Measurements from ENCODE around the gene RBM33.
"Not testable (repeated sequence)": the region's sequence is repeated elsewhere in the genome, so short reads cannot be mapped to it uniquely, and the experiment has no call there.

RBM33 gene

DNA sequence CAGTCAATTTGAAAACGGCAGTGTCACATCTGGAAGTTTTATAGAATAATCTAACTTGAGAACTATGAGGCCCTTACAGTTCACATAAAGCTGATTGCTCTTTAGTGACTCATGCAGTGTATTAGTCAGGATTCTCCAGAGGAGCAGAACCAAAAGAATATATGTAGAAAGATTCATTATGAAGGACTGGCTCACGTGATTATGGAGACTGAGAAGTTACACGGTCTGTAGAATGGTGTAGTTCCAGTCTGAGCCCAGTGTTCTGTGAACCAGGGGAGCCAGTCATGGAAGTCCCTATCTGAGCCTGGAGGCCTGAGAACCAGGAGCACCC lies 21.5 kb downstream of the RBM33 start:
- DNase-seq = no peak

DNA sequence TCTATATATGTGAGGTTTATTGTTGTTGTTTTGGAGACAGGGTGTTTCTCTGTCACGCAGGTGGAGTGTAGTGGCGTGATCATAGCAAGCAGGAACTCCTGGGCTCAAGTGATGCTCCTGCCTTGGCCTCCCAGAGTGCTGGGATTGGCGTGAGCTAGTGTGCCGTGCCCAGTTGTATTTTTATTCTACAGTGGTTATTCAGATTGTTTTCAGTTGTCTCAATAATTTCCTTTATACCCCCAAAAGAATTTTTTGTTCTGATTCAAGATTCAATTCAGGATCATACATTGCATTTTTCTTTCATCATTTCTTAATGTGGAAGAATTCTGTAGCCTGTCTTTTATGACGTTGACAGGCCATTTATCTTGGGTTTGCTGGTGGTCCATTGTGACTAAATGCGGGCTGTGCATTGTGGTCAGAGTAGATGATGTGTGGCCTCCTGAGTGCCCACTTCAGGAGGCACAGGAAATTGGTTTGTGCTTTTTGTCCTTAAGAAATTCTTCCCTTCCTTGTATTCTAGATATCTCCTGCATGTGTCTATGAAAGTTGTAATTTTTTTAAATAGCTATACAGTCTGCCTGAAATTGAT lies 22.9 kb downstream of the RBM33 start:
- DNase-seq = no peak

DNA sequence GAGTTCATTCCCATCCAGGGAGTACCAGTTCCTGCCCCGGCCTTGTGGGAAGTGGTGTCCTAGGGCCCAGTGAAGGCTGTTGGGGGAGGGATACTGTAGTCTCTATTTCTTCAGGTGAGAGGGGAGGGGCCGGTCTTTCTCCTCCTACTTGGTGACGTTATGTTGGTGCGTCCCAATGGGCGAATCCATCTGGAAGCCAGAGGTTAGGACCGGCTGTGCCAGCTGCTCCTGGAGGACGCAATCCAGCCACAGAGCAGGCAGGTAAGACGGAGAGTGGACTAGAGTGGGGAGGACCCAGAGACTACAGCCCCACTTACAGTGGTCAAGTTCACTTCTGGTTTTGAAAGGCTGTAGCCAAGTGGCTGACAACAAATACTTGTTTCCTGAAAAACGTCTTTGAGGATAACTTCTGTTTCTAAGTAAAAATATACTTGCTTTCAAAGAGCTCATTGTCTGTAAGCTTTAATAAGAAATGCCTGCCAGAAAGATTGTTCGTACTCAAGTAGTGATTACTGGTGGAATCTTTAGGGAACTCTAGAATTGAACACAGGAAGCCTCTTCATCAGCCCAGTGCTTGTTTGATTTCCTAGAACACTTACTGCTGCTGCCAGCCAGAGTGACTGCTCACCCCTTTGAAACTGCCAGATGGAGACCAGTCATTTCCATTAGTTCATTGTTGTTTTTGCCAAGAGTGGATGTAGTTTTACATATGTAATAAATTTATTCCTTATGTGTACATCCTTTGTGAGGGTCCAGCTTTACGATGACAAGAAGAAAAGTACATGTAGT lies 25.4 kb downstream of the RBM33 start:
- no peak for DNase-seq

DNA sequence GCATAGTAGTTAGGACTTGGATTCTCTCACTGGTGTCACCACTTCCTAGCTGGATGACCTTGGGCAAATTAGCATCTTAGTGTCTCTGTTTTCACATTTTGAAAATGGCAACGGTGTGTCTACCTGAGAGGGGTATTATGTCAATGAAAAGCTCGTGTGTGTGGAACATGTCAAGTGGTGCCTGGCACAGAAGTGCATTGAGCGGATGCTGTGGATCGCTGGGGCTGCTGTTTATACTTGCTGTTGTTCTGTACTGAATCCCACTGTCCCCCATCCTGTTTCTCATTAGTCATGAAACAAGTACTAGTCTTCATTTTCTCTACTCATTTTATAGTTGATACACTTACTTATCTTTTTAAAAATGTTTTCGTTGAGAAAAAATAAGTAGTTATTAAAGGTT lies 26.1 kb downstream of the RBM33 start:
- DNase-seq = peak; percentile 38

DNA sequence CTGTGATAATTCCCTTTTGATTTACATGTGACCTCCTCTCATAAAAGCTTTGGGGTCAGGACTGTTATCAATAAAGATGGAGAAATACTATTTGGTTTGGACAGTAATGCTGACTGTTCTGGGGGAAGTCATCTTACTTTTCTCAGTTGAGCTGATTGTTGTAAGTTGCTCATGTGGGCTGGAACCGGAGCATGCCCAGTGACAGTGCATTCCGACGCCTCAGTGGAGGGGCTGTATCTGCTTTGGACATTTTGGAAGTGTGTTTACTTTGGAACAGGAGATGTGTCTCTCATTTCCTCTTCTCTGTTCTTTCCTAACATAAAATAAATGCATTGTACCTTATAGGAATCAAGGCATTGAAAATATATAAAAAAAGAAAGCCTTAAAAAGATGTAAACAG lies 30.1 kb downstream of the RBM33 start:
- DNase-seq = no peak

DNA sequence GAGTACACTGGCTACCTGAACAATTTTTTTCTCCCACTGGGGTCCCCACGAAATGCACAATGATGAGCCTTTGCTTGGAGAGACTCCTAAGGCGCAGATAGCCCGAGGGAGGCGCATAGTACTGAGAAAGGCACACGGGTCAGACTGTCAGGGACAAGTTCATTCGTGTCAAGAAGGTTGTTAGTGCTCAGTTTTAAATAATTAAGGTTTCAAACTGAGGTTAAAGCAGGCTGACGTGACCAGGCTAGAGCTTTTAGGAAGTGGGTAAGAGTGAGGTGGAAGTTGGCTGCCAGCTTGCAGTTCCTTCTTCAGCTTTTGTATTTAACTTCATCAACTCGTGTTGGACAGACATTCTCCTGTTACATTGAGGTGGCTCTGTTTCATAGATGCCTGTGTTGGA lies 31.6 kb downstream of the RBM33 start:
- no peak for DNase-seq

- DNase-seq = no peak
Measured at GRCh38 chr7:155677688-155678087, 33.2 kb downstream of the RBM33 start.

DNA sequence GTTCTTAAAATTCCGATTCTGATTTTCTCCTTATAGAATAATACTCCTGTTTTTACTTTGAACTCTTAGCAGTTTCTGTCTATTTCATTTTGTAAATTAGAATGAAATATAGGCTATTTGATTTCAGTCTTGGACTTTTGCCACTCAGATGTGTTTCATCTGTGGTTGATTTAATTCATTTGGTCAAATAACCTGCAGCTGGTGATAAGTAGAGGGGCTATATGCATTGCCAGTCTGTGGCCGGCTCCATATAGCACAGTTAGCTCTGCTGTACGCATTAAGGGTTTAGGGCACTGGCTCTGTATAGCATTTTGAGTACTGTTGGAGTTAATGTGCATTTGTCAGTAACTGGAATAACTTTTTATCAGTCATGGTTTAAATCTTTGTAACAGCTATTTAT lies 35.7 kb downstream of the RBM33 start:
- no peak for DNase-seq

- DNase-seq = no peak
Measured at GRCh38 chr7:155680864-155681263, 36.4 kb downstream of the RBM33 start.

DNA sequence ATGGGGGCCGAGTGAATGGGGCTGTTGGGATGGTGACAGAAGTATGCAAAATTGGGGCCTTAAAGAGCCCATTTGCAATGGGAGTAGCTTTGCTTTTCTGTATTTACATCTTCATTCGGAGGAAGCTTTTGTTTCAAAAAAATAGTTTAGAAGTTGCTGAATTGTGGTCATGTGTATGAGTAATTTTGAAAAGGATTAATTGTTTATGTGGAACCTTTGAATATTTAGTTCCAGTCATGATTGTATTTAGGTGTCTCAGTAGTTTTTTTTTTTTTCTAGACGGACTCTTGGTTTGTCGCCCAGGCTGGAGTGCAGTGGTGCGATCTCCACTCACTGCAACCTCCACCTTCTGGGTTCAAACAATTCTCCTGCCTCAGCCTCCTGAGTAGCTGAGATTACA lies 37.2 kb downstream of the RBM33 start:
- no peak for DNase-seq

- DNase-seq = no peak
Measured at GRCh38 chr7:155682484-155682883, 38.0 kb downstream of the RBM33 start.

- no peak for DNase-seq
Measured at GRCh38 chr7:155683098-155683497, 38.6 kb downstream of the RBM33 start.

DNA sequence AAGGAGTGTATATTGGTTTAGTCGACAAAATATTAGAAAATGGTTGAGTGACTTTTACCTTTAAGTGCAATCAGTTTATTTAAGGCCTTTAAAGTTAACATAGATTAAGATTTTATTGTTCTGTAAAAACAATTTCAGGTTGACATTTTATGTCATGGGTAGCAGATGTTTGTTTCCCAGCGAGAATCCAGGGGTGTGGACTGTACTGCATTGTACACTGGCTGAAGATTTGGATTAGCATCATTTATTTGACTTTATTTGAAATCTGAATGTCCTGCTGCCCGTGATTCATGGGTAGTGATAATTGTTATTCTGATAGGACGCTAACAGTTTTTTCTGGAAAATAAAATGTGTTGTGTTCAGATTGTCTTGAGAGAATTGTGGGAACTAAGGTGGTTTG lies 39.3 kb downstream of the RBM33 start:
- no peak for DNase-seq

DNA sequence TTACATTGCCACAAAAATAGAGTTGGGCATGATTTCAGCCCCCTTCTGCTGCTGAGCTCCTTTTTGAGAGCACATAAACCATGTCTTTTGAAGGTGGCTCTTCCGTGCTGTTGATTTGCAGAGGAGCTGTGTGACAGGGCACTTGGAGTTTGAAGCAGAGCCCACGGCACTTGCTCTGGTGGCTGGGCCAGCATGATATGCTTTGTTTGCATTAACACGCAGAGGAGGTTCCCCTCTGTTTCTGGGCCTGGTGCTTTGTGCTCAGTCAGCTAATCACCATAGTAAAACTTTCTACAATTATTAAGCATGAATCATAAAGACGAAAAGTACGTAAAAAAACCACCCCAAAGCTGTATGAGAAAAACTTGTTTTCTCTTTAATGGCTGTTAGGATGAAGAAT lies 40.1 kb downstream of the RBM33 start:
- no peak for DNase-seq

GRCh38 chr7:155685070-155685790 lies 40.8 kb downstream of the RBM33 start:
- DNase-seq = no peak

DNA sequence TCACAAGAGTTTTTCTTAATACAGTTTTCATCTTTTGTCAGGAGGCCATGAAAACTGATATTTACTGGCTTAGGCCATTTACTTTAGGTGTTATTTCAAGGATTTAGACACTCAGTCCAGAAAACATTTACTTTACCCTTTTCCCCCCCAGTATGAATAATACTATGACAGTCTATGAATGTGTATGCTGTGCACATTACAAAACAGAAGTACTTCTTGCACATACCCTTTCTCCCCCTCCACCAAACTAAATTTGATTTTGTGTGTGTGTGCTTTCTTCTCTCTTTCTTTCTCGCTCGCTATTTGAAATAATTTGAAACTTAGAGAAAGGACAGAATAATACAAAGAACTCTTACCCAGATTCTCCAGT lies 41.3 kb downstream of the RBM33 start:
- no peak for DNase-seq

GRCh38 chr7:155686620-155687324 lies 42.3 kb downstream of the RBM33 start:
- DNase-seq = not testable (repeated sequence)

GRCh38 chr7:155688237-155688636 lies 43.8 kb downstream of the RBM33 start:
- not testable (repeated sequence) for DNase-seq

- not testable (repeated sequence) for DNase-seq
Measured at GRCh38 chr7:155690655-155691054, 46.2 kb downstream of the RBM33 start.

DNA sequence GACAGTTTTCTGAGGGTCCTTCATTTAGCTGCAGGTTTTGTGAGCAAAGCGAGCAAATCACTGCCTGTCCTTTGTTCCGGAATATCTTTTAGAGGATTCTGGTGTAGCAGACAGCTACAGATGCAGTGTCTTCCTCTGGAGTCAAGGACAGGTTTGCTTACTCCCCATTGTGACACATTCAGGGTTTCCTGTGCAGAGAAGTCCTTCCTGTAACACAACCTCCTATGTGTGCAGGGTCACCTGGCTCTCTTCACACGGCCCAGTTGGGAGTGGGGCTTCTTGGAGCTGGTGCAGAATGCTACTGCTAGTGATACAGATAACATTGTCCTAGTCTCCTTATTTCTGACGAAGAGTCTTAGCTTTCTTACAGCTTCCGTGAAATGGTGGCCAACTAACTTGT lies 47.9 kb downstream of the RBM33 start:
- no peak for DNase-seq

- DNase-seq = no peak
Measured at GRCh38 chr7:155693826-155694225, 49.4 kb downstream of the RBM33 start.

GRCh38 chr7:155694851-155695250 lies 50.4 kb downstream of the RBM33 start:
- no peak for DNase-seq

DNA sequence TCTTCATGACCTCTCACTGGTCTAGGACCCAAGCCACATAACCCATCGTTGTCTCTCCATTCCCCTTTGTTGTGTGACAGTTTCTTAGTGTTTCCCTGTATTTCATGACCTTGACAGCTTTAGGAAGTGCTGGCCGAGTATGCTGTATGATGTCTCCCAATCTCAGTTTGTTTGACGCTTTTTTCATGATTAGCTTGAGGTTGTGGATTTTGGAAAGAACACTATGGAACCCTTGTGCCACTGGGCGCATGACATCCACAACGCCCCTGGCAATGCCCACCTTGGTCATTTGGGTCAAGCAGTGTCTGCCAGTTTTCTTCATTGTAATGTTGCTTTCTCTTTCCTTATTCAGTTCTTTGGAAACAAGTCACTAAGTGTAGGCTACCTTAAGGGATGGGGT lies 52.3 kb downstream of the RBM33 start:
- no peak for DNase-seq

DNA sequence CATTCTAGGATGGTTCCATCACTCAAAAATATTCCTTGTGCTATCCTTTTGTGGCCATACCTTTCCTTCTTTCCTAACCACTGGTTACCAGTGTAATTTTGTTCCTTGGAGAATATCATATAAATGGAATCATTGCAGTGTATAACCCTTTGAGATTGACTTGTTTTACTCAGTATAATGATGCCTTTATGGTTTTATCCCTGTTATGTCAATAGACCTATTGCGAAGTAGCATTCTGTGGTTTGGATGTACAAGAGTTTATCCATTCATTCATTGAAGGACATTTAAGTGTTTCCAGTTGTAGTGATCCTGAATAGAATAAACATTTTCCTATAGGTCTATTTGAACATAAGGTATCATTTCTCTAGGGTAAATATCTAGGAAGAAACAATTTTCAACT lies 54.2 kb downstream of the RBM33 start:
- no peak for DNase-seq
